OCI-LY7 (cell line): ENCODE data around the gene EIF3A. TPM values are rescaled to one million over a fixed set of nuclear protein-coding genes. Genes with fewer than 3 reads are reported as not detected.
"Not testable (repeated sequence)": the region's sequence is repeated elsewhere in the genome, so short reads cannot be mapped to it uniquely, and the experiment has no call there.

Experiments used
- BruUV-seq: library from RNA; stranded (reverse); fragments of 400-500 nt; replicated peaks from 2 replicates; lab custom pipeline; 2021; lab: Mats Ljungman, UMichigan
- CTCF ChIA-PET: fragments of 300-600 bp; sonication (Branson Sonifier 250); formaldehyde crosslinking; loops from one replicate; lab custom pipeline; 2022; ENCODE audit warnings: antibody characterized with exemption; ENCODE audit not compliant: unreplicated experiment; lab: Charles Lee
- POLR2A ChIA-PET: fragments of 300-600 bp; sonication (Branson Sonifier 250); formaldehyde crosslinking; loops from one replicate; lab custom pipeline; 2022; ENCODE audit warnings: antibody characterized with exemption; lab: Charles Lee
- DNase-seq: peaks from one replicate; pipeline ENCODE4 v3.0.0-alpha.2; 2015; ENCODE audit warnings: low spot score
- H2AFZ ChIP-seq: fragments of 200-600 bp; sonication (generic), shearing (Covaris generic); 2 replicates; pipeline ENCODE4 v1.6.1; 2014; ENCODE audit warnings: mild to moderate bottlenecking, antibody characterized with exemption, low read length, moderate library complexity
- H3K27ac ChIP-seq: fragments of 200-600 bp; sonication (generic); 2 replicates; pipeline ENCODE4 v1.5.1; 2014; ENCODE audit warnings: mixed run types, low read depth, mild to moderate bottlenecking, moderate library complexity, low read length, inconsistent platforms; ENCODE audit not compliant: poor library complexity, severe bottlenecking
- H3K36me3 ChIP-seq: fragments of 200-600 bp; sonication (generic); 2 replicates; pipeline ENCODE4 v1.6.1; 2014; ENCODE audit warnings: mild to moderate bottlenecking, antibody characterized with exemption, low read length, moderate library complexity, mixed read lengths; ENCODE audit not compliant: insufficient read depth
- H3K4me1 ChIP-seq: fragments of 200-600 bp; sonication (generic); 2 replicates; pipeline ENCODE4 v1.5.1; 2014; ENCODE audit warnings: mild to moderate bottlenecking, low read length; ENCODE audit not compliant: insufficient read depth, poor library complexity, severe bottlenecking
- H3K4me2 ChIP-seq: fragments of 200-600 bp; sonication (generic); 2 replicates; pipeline ENCODE4 v1.6.1; 2014; ENCODE audit warnings: mild to moderate bottlenecking, low read length
- H3K4me3 ChIP-seq: fragments of 200-600 bp; sonication (generic); 2 replicates; pipeline ENCODE4 v1.5.1; 2014; ENCODE audit warnings: mild to moderate bottlenecking, low read depth, low read length; ENCODE audit not compliant: poor library complexity, severe bottlenecking
- H3K79me2 ChIP-seq: fragments of 200-600 bp; sonication (generic); 2 replicates; pipeline ENCODE4 v1.6.1; 2016; ENCODE audit warnings: low read depth, mild to moderate bottlenecking, low read length, moderate library complexity, mixed read lengths; ENCODE audit not compliant: insufficient read depth
- H3K9me2 ChIP-seq: fragments of 200-600 bp; sonication (generic); 2 replicates; pipeline ENCODE4 v1.6.1; 2016; ENCODE audit warnings: mild to moderate bottlenecking, low read length, mixed read lengths; ENCODE audit not compliant: insufficient read depth
- H3K9me3 ChIP-seq: fragments of 200-600 bp; sonication (generic); 2 replicates; pipeline ENCODE4 v1.6.1; 2014; ENCODE audit warnings: mild to moderate bottlenecking, mixed run types, low read length, mixed read lengths
- H4K20me1 ChIP-seq: fragments of 200-600 bp; sonication (generic); 2 replicates; pipeline ENCODE4 v1.6.1; 2014; ENCODE audit warnings: mild to moderate bottlenecking, antibody characterized with exemption, low read length, moderate library complexity, mixed read lengths; ENCODE audit not compliant: insufficient read depth
- CTCF ChIP-seq: fragments of 200-600 bp; sonication (generic); conservative IDR thresholded peaks from 2 replicates; pipeline ENCODE4 v1.5.1; 2014; ENCODE audit warnings: mild to moderate bottlenecking, antibody characterized with exemption, low read length, moderate library complexity, mixed read lengths
- EZH2phosphoT487 ChIP-seq: fragments of 200-600 bp; sonication (generic); IDR thresholded peaks from 2 replicates; pipeline ENCODE4 v1.6.1; 2018; ENCODE audit warnings: low read depth, borderline replicate concordance, mild to moderate bottlenecking, mixed run types, antibody characterized with exemption, low read length, moderate library complexity, mixed read lengths
- intact Hi-C: fragments of 100-400 bp; cut with micrococcal nuclease; formaldehyde crosslinking; loops from one replicate; pipeline ENCODE4 v1.10.0; 2022; ENCODE audit not compliant: unreplicated experiment
- total RNA-seq, 2 experiments: library from RNA; depleted of rRNA in 1 of 2; stranded (reverse); fragments of >200 nt in 1 of 2; shearing (Covaris generic) in 1 of 2; gene quantifications; 2 replicates each; pipeline ENCODE4 v1.2.3, GENCODE V29; 2014 to 2022

The EIF3A gene
- total RNA-seq, 2 experiments from 2014 or later: 83.0 to 171 TPM

DNA sequence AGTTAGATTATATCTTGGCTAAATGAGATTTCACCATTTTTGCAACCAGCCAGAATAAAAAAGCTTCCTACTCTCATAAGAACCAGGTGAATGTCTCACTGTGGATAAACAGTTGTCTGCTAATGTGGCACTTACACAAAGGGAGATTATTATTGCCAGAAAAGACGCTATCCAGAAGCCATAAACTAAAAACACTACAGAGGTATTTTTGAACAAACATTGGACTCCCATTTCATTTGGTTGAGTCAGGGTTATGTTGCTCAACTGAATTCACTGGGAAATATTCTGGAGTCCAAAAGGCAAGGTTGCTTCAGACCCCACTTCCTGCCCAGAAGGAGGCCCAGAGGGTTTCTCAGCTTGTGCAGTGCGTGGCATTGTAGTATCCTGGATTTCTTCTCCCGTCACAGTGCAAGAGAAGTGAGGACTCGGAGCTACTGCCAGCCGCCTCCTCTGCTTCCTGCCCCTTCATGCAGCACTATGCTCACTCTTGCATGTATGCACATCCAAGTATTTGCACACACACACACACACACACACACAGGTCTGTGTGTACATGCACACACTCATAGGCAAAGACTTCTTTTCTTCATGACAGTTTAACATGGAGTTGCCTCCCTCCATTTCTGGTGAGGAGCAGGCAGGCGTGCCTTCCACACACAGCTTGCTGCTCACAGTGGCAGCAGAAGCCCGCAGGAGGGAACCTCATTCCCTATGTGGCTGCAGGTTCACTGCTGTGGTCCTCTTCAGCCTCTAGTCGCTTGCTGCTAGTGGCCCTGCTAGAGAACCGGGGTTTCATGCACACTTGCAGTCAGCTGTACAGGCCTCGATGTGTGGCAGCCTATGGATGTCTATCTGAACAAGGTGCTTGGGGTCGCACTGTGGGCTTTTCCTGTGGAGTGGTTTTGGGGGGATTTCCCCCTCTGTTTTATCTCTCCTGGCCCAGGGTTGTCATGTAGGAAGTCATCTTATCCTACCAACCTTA lies 33.4 kb upstream of the EIF3A start:
- no peak for DNase-seq
- Histone ChIP-seq H4K20me1 (no peaks in the 10 kb centered on the region), H3K79me2 (no peaks in the 10 kb centered on the region), H2AFZ (no peak overlapping the region), H3K27ac (no peak overlapping the region), H3K9me2 (no peaks in the 10 kb centered on the region), H3K9me3 (no peaks in the 10 kb centered on the region), H3K4me1 (no peaks in the 10 kb centered on the region), H3K36me3 (peaks cover 51% of the 10 kb centered on the region), H3K4me3 (no peak overlapping the region), H3K4me2 (no peak overlapping the region)
- CTCF ChIA-PET: no interaction called here
- intact Hi-C loops: no loop called here
- POLR2A ChIA-PET: interaction anchor here (0.7 to 1.4 kb wide), 2 partner anchors 189 to 194 kb away, joined by 3 read pairs; no protein-coding TSS in a partner anchor
- no TSS peak for BruUV-seq
- TF ChIP-seq CTCF: no peak
- no peak for TF ChIP-seq EZH2phosphoT487

DNA sequence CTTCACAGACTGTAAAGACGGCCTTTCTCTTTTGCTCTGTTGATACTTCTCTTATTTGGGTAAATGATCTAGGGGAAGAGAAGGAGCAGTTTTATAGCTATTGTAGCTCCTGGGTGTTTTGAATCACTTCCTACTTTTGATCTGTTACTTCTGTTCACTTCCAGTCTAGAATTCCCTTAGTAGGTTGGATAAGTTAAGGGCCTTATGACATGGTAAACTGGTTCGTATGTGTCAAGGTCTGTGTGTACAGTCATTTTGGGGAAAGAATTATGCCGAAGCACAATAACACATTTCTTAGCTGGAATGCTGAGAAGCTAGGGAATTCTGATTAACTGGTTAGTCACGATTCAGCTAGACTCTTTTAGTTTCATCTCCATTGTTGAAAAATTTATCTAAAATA lies 31.4 kb upstream of the EIF3A start:
- no peak for TF ChIP-seq EZH2phosphoT487
- no peak for TF ChIP-seq CTCF
- DNase-seq: no peak
- Histone ChIP-seq H3K36me3 (peaks cover 48% of the 10 kb centered on the region), H3K79me2 (no peaks in the 10 kb centered on the region), H3K9me3 (no peaks in the 10 kb centered on the region), H2AFZ (no peak overlapping the region), H3K4me3 (no peak overlapping the region), H3K4me2 (no peak overlapping the region), H4K20me1 (no peaks in the 10 kb centered on the region), H3K9me2 (no peaks in the 10 kb centered on the region), H3K27ac (no peak overlapping the region), H3K4me1 (no peaks in the 10 kb centered on the region)
- no TSS peak for BruUV-seq
- ChIA-PET POLR2A (interaction anchor here (0.6 to 0.7 kb wide), 4 partner anchors 9 to 691 kb away, joined by 3 to 6 read pairs (median 4); no protein-coding TSS in a partner anchor), CTCF (no interaction called here)
- intact Hi-C loops: no loop called here

- H3K4me3 ChIP-seq, H3K4me2 ChIP-seq, H3K27ac ChIP-seq, H4K20me1 ChIP-seq, intact Hi-C loops, H3K79me2 ChIP-seq, H3K9me2 ChIP-seq, BruUV-seq, POLR2A ChIA-PET, DNase-seq, H2AFZ ChIP-seq, CTCF ChIA-PET, H3K9me3 ChIP-seq: not testable (repeated sequence)
- H3K36me3 ChIP-seq: peaks cover 29% of the 10 kb centered on the region
- H3K4me1 ChIP-seq: peaks cover 17% of the 10 kb centered on the region
Observed at GRCh38 chr10:119107771-119108170, 27.2 kb upstream of the EIF3A start.

GRCh38 chr10:119107106-119107505 lies 26.5 kb upstream of the EIF3A start:
- intact Hi-C loops, H3K4me2 ChIP-seq, H3K9me3 ChIP-seq, CTCF ChIA-PET, H2AFZ ChIP-seq, H3K4me3 ChIP-seq, DNase-seq, H3K79me2 ChIP-seq, BruUV-seq, H3K27ac ChIP-seq, H4K20me1 ChIP-seq, H3K9me2 ChIP-seq: not testable (repeated sequence)
- H3K36me3 ChIP-seq: peaks cover 23% of the 10 kb centered on the region
- H3K4me1 ChIP-seq: peaks cover 17% of the 10 kb centered on the region
- POLR2A ChIA-PET: interaction anchor here (1.0 kb wide), 1 partner anchor 23 kb away, joined by 3 read pairs; no protein-coding TSS in a partner anchor
